NCI-H2171 treated with DMSO at 0.1 percent for 48 hours (cell line): ENCODE results near the gene PRR16.

Experiments
- DNase-seq: peaks from one replicate; lab custom pipeline; 2025; lab: John Stamatoyannopoulos, UW

Gene PRR16

GRCh38 chr5:120516805-120517204 is 52.7 kb downstream of the PRR16 start:
- no peak for DNase-seq

- DNase-seq = no peak
Observed at GRCh38 chr5:120517607-120518252, 53.6 kb downstream of the PRR16 start.

GRCh38 chr5:120518581-120518980 is 54.5 kb downstream of the PRR16 start:
- DNase-seq = no peak

GRCh38 chr5:120527251-120527650 is 63.2 kb downstream of the PRR16 start:
- no peak for DNase-seq

- no peak for DNase-seq
Observed at GRCh38 chr5:120528609-120529008, 64.5 kb downstream of the PRR16 start.

- DNase-seq = no peak
Observed at GRCh38 chr5:120529386-120529785, 65.3 kb downstream of the PRR16 start.

- no peak for DNase-seq
Observed at GRCh38 chr5:120531215-120531614, 67.1 kb downstream of the PRR16 start.

GRCh38 chr5:120532835-120533234 is 68.7 kb downstream of the PRR16 start:
- no peak for DNase-seq

GRCh38 chr5:120533581-120533980 is 69.5 kb downstream of the PRR16 start:
- no peak for DNase-seq

- DNase-seq = no peak
Observed at GRCh38 chr5:120535900-120536299, 71.8 kb downstream of the PRR16 start.

GRCh38 chr5:120538149-120538548 is 74.0 kb downstream of the PRR16 start:
- DNase-seq = no peak

GRCh38 chr5:120538644-120539043 is 74.5 kb downstream of the PRR16 start:
- DNase-seq = no peak

- no peak for DNase-seq
Observed at GRCh38 chr5:120539471-120539870, 75.4 kb downstream of the PRR16 start.

GRCh38 chr5:120540097-120540496 is 76.0 kb downstream of the PRR16 start:
- no peak for DNase-seq

- DNase-seq = no peak
Observed at GRCh38 chr5:120544043-120544442, 79.9 kb downstream of the PRR16 start.

GRCh38 chr5:120545007-120545406 is 80.9 kb downstream of the PRR16 start:
- no peak for DNase-seq

- DNase-seq = no peak
Observed at GRCh38 chr5:120545951-120546350, 81.9 kb downstream of the PRR16 start.

- no peak for DNase-seq
Observed at GRCh38 chr5:120546922-120547321, 82.8 kb downstream of the PRR16 start.

- no peak for DNase-seq
Observed at GRCh38 chr5:120550358-120550757, 86.3 kb downstream of the PRR16 start.

- DNase-seq = no peak
Observed at GRCh38 chr5:120552638-120553037, 88.5 kb downstream of the PRR16 start.

GRCh38 chr5:120555345-120555744 is 91.2 kb downstream of the PRR16 start:
- DNase-seq = no peak

- DNase-seq = no peak
Observed at GRCh38 chr5:120564013-120564412, 99.9 kb downstream of the PRR16 start.

- no peak for DNase-seq
Observed at GRCh38 chr5:120567066-120567465, 103.0 kb downstream of the PRR16 start.

GRCh38 chr5:120567921-120568320 is 103.8 kb downstream of the PRR16 start:
- DNase-seq = no peak

GRCh38 chr5:120568711-120569110 is 104.6 kb downstream of the PRR16 start:
- DNase-seq = no peak
